Stimulated activated CD4-positive, alpha-beta T cell treated with anti-CD3 and anti-CD28 coated beads, Interleukin-4, amount 100 ng/mL, for 4 hours (primary cell): Measurements from ENCODE around the gene CRTC1.
A peak's percentile ranks its signal among the peaks of the same experiment; 100 is the strongest.

Experiments
- DNase-seq, 2 experiments: peaks; one replicate each; pipeline ENCODE4 v3.0.0-alpha.2; 2020

Gene CRTC1

GRCh38 chr19:18788529-18789421, 105.3 kb downstream of the CRTC1 start:
- no peak for DNase-seq

- no peak for DNase-seq
These were observed 106.0 kb downstream of the CRTC1 start for GRCh38 chr19:18789422-18789869.

- peak; percentile 28 to 31 for DNase-seq
These were observed 106.5 kb downstream of the CRTC1 start for GRCh38 chr19:18789883-18790565.

- DNase-seq: no peak
These were observed 107.3 kb downstream of the CRTC1 start, which contains the start of gene COMP for GRCh38 chr19:18790566-18791314. Gene COMP, minus strand, starts transcription at chr19:18791305. Its CDS starts 36 bp downstream, at chr19:18791269.

DNA sequence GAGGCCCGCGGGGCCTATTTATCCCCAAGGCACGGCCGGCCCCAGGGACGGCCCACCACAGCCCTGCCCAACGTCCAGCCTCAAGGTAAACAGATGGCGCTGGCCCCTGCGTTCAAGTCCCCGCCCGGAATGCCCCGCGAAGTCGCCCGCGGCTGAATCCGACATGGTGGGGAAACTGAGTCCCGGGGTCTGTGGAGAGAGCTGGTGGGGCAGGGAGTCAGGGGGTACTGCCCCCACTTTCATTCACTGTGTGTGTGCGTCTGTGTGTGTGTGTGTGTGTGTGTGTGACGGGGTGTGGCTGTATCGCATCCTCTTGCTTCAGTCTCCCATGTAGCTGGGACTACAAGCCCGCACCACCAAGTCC, 107.8 kb downstream of the CRTC1 start:
- no peak for DNase-seq

- DNase-seq: no peak
These were observed 109.2 kb downstream of the CRTC1 start for GRCh38 chr19:18792661-18793060.

DNA sequence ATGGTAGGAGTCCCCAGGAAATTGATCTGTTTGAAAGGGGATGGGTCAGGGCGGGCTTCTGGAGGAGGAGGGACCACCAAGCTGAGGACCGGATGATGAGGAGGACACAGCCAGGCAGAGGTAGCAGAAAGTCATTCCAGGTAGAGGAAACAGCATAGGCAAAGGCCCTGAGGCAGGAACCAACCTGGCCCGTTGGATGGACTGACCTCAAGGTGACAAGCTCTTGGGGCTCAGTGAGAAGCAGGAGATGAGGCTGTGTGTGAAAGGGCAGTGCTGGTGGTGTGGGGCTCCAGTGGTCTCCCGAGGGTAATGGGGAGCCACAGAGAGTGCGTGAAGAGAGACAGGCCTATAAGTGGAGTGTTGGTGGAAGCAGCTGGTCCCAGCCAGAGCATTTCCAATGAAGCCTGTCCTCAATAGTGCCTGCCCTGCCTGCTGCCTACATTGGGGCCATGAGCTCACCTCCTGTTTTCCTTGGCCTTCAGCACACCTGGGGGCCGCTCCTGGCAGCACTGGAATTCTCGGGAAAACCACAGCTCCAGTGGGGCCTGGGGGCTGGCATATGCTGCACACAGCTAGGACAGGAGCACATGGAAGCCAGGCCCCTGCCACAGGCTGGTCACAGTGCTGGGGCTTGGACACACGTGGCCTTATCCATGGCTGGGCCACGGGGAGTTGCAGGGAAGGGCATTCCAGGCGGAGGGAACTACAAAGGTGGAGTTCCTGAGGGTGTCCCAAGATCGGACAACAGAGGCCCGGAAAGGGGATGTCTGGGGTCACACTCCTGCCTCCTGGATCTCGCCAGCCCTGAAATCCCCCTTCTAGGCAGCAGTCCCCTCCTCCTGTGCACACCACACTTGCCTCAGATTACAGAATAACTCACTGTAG, 109.9 kb downstream of the CRTC1 start:
- no peak for DNase-seq

DNA sequence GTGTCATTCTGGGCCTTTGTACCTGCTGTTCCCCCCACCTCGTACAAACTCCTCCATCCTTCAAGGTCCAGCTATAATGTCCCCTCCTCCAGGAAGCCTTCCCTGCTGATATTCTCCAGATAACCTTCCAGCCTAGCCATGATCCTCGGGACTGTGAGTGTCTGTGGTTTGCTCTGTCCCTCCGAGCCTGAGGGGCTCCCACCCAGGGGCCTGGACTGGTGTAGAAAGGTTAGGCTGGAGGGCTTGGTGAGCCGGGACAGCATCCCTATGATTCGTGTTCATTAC, 110.5 kb downstream of the CRTC1 start:
- DNase-seq: no peak

GRCh38 chr19:18794692-18795091, 111.2 kb downstream of the CRTC1 start:
- DNase-seq: no peak

GRCh38 chr19:18795540-18795939, 112.1 kb downstream of the CRTC1 start:
- DNase-seq: no peak

DNA sequence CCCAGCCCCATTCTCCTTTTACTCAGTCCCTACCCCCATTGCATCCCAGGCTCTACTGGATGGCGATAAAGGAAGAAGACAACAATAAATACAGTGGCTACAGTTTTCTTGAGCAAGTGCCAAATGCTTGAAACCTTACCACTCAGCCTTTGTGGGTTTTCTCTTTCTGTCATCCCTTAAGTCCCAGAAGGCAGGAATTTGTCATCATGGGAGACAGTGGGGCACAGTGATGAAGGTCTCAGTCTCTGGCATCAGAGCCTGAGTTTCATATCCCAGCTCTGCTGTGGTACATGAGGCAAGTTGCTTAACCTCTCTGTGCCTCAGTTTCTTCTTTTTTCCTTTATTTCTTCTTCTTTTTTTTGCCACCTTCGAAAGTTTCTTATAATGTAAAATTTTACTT, 112.8 kb downstream of the CRTC1 start:
- no peak for DNase-seq

GRCh38 chr19:18798384-18799352, 115.2 kb downstream of the CRTC1 start:
- no peak for DNase-seq

- DNase-seq: no peak
These were observed 116.0 kb downstream of the CRTC1 start for GRCh38 chr19:18799389-18799970.

GRCh38 chr19:18800079-18800478, 116.6 kb downstream of the CRTC1 start:
- no peak for DNase-seq

- no peak for DNase-seq
These were observed 117.2 kb downstream of the CRTC1 start for GRCh38 chr19:18800636-18801035.

- DNase-seq: no peak
These were observed 118.9 kb downstream of the CRTC1 start for GRCh38 chr19:18802354-18802753.

- DNase-seq: no peak
These were observed 120.2 kb downstream of the CRTC1 start for GRCh38 chr19:18803550-18804138.

DNA sequence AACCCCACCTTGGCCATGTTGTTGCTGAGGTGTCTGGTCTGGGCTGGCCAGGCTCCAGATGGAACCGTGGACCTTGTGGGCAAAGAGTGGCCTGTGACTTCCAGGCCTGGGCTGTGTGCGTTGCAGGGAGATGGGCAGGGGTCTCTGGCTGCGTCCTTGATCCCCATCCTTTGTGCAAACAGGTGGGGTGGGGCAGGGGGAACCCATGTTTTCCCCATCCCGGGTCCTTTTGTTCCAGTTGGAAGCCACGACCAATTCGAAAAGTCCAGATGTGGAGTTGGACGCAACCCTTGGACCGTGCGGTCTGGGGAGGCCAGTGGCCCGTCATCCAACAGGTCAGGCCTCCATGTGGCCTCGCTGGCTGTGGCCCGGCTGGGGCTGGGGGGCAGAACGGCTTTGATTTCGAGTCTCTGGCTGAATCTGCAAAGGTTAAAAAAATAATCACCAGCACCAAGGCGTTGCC, 120.7 kb downstream of the CRTC1 start:
- no peak for DNase-seq

GRCh38 chr19:18804643-18805042, 121.2 kb downstream of the CRTC1 start:
- no peak for DNase-seq

DNA sequence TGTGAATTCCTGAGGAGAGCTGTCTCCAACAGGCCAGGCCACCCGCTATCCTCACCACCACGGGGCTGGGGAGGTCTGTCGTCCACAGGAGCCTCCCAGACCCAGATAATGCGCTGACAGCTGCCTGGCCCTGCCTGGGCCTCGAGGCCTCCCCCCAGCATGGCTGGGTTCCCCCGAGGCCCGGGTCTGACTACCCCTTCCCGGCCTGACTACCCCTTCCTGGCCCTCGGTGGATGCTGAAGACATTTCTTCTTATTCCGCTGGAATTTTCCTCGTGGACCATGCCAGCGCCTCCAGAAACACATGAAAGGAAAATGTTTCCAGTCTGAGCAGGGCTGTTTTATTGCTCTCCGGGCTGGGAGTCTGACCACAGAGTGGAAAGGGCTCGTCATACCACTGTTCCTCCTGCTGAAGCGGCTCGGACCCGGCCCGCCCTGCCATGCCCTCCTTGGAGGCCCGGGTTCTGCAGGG, 124.4 kb downstream of the CRTC1 start:
- DNase-seq: no peak
